ENCODE data around the gene CRB1. TPM values are rescaled to one million over a fixed set of nuclear protein-coding genes. Genes with fewer than 3 reads are reported as not detected.

The CRB1 gene
- polyA plus RNA-seq, 3 donors, result not detected

GRCh38 chr1:197224160-197224559 is 43.9 kb upstream of the CRB1 start:
- intact Hi-C loops (cut with micrococcal nuclease), result no loop called here
- Mint-ChIP-seq H3K27ac (no peak overlapping the region), H3K27me3 (ENCODE audit: low read depth in 3 of 3) (peaks cover 0 to 1% (median 0%) of the 10 kb centered on the region in 3 donors), H3K36me3 (no peaks in the 10 kb centered on the region), H3K9me3 (peaks cover 0 to 4% (median 0%) of the 10 kb centered on the region in 7 donors), H3K4me3 (no peak overlapping the region), H3K4me1 (no peaks in the 10 kb centered on the region)
- Histone ChIP-seq H3K4me3 (replicated peaks in 1 of 3; ENCODE audit: low read depth in 2 of 3, low read length in 3 of 3) (no peak overlapping the region), H3K9ac (ENCODE audit: insufficient read depth, low read length, poor library complexity, severe bottlenecking) (no peak overlapping the region), H3K4me1 (ENCODE audit: control insufficient read depth in 1 of 2, insufficient read depth in 2 of 2, low read length in 2 of 2) (no peaks in the 10 kb centered on the region), H3K27me3 (ENCODE audit: control insufficient read depth in 2 of 2, insufficient read depth in 2 of 2, low read length in 2 of 2) (no peaks in the 10 kb centered on the region), H3K79me2 (ENCODE audit: insufficient read depth, low read length) (no peaks in the 10 kb centered on the region), H2AFZ (ENCODE audit: insufficient read depth, low read depth, low read length, poor library complexity, severe bottlenecking) (no peak overlapping the region), H3K4me2 (replicated peaks; ENCODE audit: extremely low read depth, low read length, poor library complexity, severe bottlenecking) (no peak overlapping the region), H4K20me1 (ENCODE audit: insufficient read depth, low read length) (no peaks in the 10 kb centered on the region), H3K9me3 (replicated peaks in 1 of 2; ENCODE audit: control insufficient read depth in 1 of 2, insufficient read depth in 1 of 2, low read length in 2 of 2) (no peaks in the 10 kb centered on the region), H3K27ac (ENCODE audit: low read depth in 1 of 2, low read length in 2 of 2) (no peak overlapping the region), H3K36me3 (replicated peaks in 1 of 2; ENCODE audit: control insufficient read depth in 1 of 2, insufficient read depth in 2 of 2, low read length in 2 of 2) (no peaks in the 10 kb centered on the region)
- TF ChIP-seq CTCF (IDR thresholded peaks at IDR 0.05), result no peak
- no peak for DNase-seq
- no CpG with 5 or more reads among the region's 1 CpG for WGBS (ENCODE audit: insufficient coverage)

- H3K79me2 ChIP-seq (ENCODE audit: insufficient read depth, low read length), result no peaks in the 10 kb centered on the region
- no peaks in the 10 kb centered on the region for H4K20me1 ChIP-seq (ENCODE audit: insufficient read depth, low read length)
- no peaks in the 10 kb centered on the region for H3K4me1 ChIP-seq (ENCODE audit: control insufficient read depth in 1 of 2, insufficient read depth in 2 of 2, low read length in 2 of 2)
- no peak overlapping the region for H3K4me3 ChIP-seq (replicated peaks in 1 of 3; ENCODE audit: low read depth in 2 of 3, low read length in 3 of 3)
- H3K27me3 Mint-ChIP-seq (ENCODE audit: low read depth in 3 of 3), result no peaks in the 10 kb centered on the region
- no peak overlapping the region for H3K9ac ChIP-seq (ENCODE audit: insufficient read depth, low read length, poor library complexity, severe bottlenecking)
- intact Hi-C loops (cut with micrococcal nuclease), result loop anchor here in 1 of 2 donors (2.0 kb wide), 1 partner anchor 49 kb away; no protein-coding TSS in a partner anchor
- no peaks in the 10 kb centered on the region for H3K36me3 Mint-ChIP-seq
- DNase-seq, result no peak
- no peaks in the 10 kb centered on the region for H3K36me3 ChIP-seq (replicated peaks in 1 of 2; ENCODE audit: control insufficient read depth in 1 of 2, insufficient read depth in 2 of 2, low read length in 2 of 2)
- peaks cover 0 to 4% (median 0%) of the 10 kb centered on the region in 7 donors for H3K9me3 Mint-ChIP-seq
- H3K27ac ChIP-seq (ENCODE audit: low read depth in 1 of 2, low read length in 2 of 2), result no peak overlapping the region
- no peak for TF ChIP-seq CTCF (IDR thresholded peaks at IDR 0.05)
- no peak overlapping the region for H3K4me2 ChIP-seq (replicated peaks; ENCODE audit: extremely low read depth, low read length, poor library complexity, severe bottlenecking)
- H3K9me3 ChIP-seq (replicated peaks in 1 of 2; ENCODE audit: control insufficient read depth in 1 of 2, insufficient read depth in 1 of 2, low read length in 2 of 2), result no peaks in the 10 kb centered on the region
- WGBS (ENCODE audit: insufficient coverage), result 74% methylated on average over 3 of the region's 5 CpGs
- H3K4me1 Mint-ChIP-seq, result no peaks in the 10 kb centered on the region
- H3K27ac Mint-ChIP-seq, result no peak overlapping the region
- H3K27me3 ChIP-seq (ENCODE audit: control insufficient read depth in 2 of 2, insufficient read depth in 2 of 2, low read length in 2 of 2), result no peaks in the 10 kb centered on the region
- no peak overlapping the region for H3K4me3 Mint-ChIP-seq
- H2AFZ ChIP-seq (ENCODE audit: insufficient read depth, low read depth, low read length, poor library complexity, severe bottlenecking), result no peak overlapping the region
These were observed 42.4 kb upstream of the CRB1 start for GRCh38 chr1:197225611-197226010.

Data from CD14-positive monocyte (primary cell).